GM21447 (cell line): Measurements from ENCODE around the gene ELL3.
"Not testable (repeated sequence)": the region's sequence is repeated elsewhere in the genome, so short reads cannot be mapped to it uniquely, and the experiment has no call there.

ENCODE experiments used
- ATAC-seq: cut with Tn5 transposase; IDR thresholded peaks from one replicate; pipeline ENCODE4 v1.9.1; 2021; ENCODE audit not compliant: unreplicated experiment

Gene ELL3

GRCh38 chr15:43776718-43777266, at the start of gene ELL3:
Gene ELL3 (minus strand): TSS chr15:43776966. CDS start chr15:43776901, 65 bp downstream.
- peak; percentile 40 for ATAC-seq

GRCh38 chr15:43826029-43826507, 49.3 kb upstream of the ELL3 start:
- ATAC-seq: no peak

GRCh38 chr15:43825305-43825704, 48.5 kb upstream of the ELL3 start:
- not testable (repeated sequence) for ATAC-seq

GRCh38 chr15:43824302-43825246, 47.8 kb upstream of the ELL3 start, which contains the start of gene MFAP1:
Gene MFAP1 (minus strand): TSS chr15:43824690. CDS start chr15:43824569, 121 bp downstream.
- ATAC-seq: peak; percentile 71

- ATAC-seq: no peak
Observed at GRCh38 chr15:43821505-43821904, 44.7 kb upstream of the ELL3 start.

- not testable (repeated sequence) for ATAC-seq
Observed at GRCh38 chr15:43815064-43815463, 38.3 kb upstream of the ELL3 start.

GRCh38 chr15:43808960-43809678, 32.4 kb upstream of the ELL3 start:
- peak; percentile 73 for ATAC-seq

- no peak for ATAC-seq
Observed at GRCh38 chr15:43808435-43808950, 31.7 kb upstream of the ELL3 start.

GRCh38 chr15:43802676-43803075, 25.9 kb upstream of the ELL3 start:
- not testable (repeated sequence) for ATAC-seq

GRCh38 chr15:43800286-43801141, 23.7 kb upstream of the ELL3 start, which contains the start of gene HYPK:
Gene HYPK (plus strand): TSS chr15:43800599. CDS start chr15:43800623, 24 bp downstream.
- peak; percentile 87 for ATAC-seq

GRCh38 chr15:43799945-43800285, 23.1 kb upstream of the ELL3 start, which contains the start of gene SERINC4:
Gene SERINC4 (minus strand): TSS chr15:43800220. CDS start chr15:43799986, 234 bp downstream.
- ATAC-seq: no peak

GRCh38 chr15:43799209-43799944, 22.6 kb upstream of the ELL3 start:
- no peak for ATAC-seq

GRCh38 chr15:43796566-43796965, 19.8 kb upstream of the ELL3 start:
- ATAC-seq: no peak

GRCh38 chr15:43795997-43796396, 19.2 kb upstream of the ELL3 start:
- no peak for ATAC-seq

- no peak for ATAC-seq
Observed at GRCh38 chr15:43795197-43795596, 18.4 kb upstream of the ELL3 start.

GRCh38 chr15:43794269-43795037, 17.7 kb upstream of the ELL3 start:
- no peak for ATAC-seq

- ATAC-seq: no peak
Observed at GRCh38 chr15:43793647-43794046, 16.9 kb upstream of the ELL3 start.

- no peak for ATAC-seq
Observed at GRCh38 chr15:43792761-43793476, 16.2 kb upstream of the ELL3 start.
